Measurements from ENCODE around the gene UGT1A7. TPM values are rescaled to one million over a fixed set of nuclear protein-coding genes. Genes with fewer than 3 reads are reported as not detected.

The UGT1A7 gene
- total RNA-seq, 1 donor from 2014 or later: 4.9 TPM

- DNase-seq (ENCODE audit: extremely low spot score in 2 of 2): peak in 1 of 2 donors; percentile 79
- H3K4me3 ChIP-seq: no peak overlapping the region
- H3K27ac ChIP-seq: no peak overlapping the region
- intact Hi-C loops (cut with DNase I): no loop called here
- no peaks in the 10 kb centered on the region for H3K36me3 ChIP-seq
- TF ChIP-seq CTCF (IDR thresholded peaks at IDR 0.05) (no peak), POLR2AphosphoS5 (IDR thresholded peaks at IDR 0.05; ENCODE audit: insufficient read depth in 1 of 2, low read depth in 1 of 2) (no peak), POLR2A (IDR thresholded peaks at IDR 0.05) (no peak)
- no peaks in the 10 kb centered on the region for H3K27me3 ChIP-seq
- H3K4me1 ChIP-seq: no peaks in the 10 kb centered on the region
- no peaks in the 10 kb centered on the region for H3K9me3 ChIP-seq
Observed at GRCh38 chr2:233807215-233807865, 125.6 kb downstream of the UGT1A7 start.

- TF ChIP-seq POLR2AphosphoS5 (IDR thresholded peaks at IDR 0.05; ENCODE audit: insufficient read depth in 1 of 2, low read depth in 1 of 2) (no peak), POLR2A (IDR thresholded peaks at IDR 0.05) (no peak), CTCF (IDR thresholded peaks at IDR 0.05) (no peak)
- Histone ChIP-seq H3K4me1 (no peaks in the 10 kb centered on the region), H3K9me3 (no peaks in the 10 kb centered on the region), H3K27ac (no peak overlapping the region), H3K36me3 (no peaks in the 10 kb centered on the region), H3K27me3 (no peaks in the 10 kb centered on the region), H3K4me3 (no peak overlapping the region)
- intact Hi-C loops (cut with DNase I): no loop called here
- DNase-seq (ENCODE audit: extremely low spot score in 2 of 2): peak in 1 of 2 donors; percentile 58
Observed at GRCh38 chr2:233807966-233808935, 126.5 kb downstream of the UGT1A7 start.

- DNase-seq (ENCODE audit: extremely low spot score in 2 of 2): peak in 1 of 2 donors; percentile 54
- H3K9me3 ChIP-seq: no peaks in the 10 kb centered on the region
- no peak overlapping the region for H3K27ac ChIP-seq
- no peaks in the 10 kb centered on the region for H3K27me3 ChIP-seq
- H3K4me1 ChIP-seq: no peaks in the 10 kb centered on the region
- no peaks in the 10 kb centered on the region for H3K36me3 ChIP-seq
- TF ChIP-seq POLR2AphosphoS5 (IDR thresholded peaks at IDR 0.05; ENCODE audit: insufficient read depth in 1 of 2, low read depth in 1 of 2): no peak
- no peak overlapping the region for H3K4me3 ChIP-seq
- intact Hi-C loops (cut with DNase I): no loop called here
Observed at GRCh38 chr2:233810385-233810784, 128.7 kb downstream of the UGT1A7 start.

GRCh38 chr2:233811087-233811486 lies 129.4 kb downstream of the UGT1A7 start:
- intact Hi-C loops (cut with DNase I): no loop called here
- Histone ChIP-seq H3K27me3 (no peaks in the 10 kb centered on the region), H3K36me3 (no peaks in the 10 kb centered on the region), H3K4me3 (no peak overlapping the region), H3K4me1 (no peaks in the 10 kb centered on the region), H3K27ac (no peak overlapping the region), H3K9me3 (no peaks in the 10 kb centered on the region)
- DNase-seq (ENCODE audit: extremely low spot score in 2 of 2): no peak
- TF ChIP-seq POLR2AphosphoS5 (IDR thresholded peaks at IDR 0.05; ENCODE audit: insufficient read depth in 1 of 2, low read depth in 1 of 2) (no peak), CTCF (IDR thresholded peaks at IDR 0.05) (no peak), POLR2A (IDR thresholded peaks at IDR 0.05) (no peak)

- Histone ChIP-seq H3K4me3 (no peak overlapping the region), H3K27ac (no peak overlapping the region), H3K9me3 (no peaks in the 10 kb centered on the region), H3K4me1 (no peaks in the 10 kb centered on the region), H3K36me3 (no peaks in the 10 kb centered on the region), H3K27me3 (no peaks in the 10 kb centered on the region)
- DNase-seq (ENCODE audit: extremely low spot score in 2 of 2): no peak
- TF ChIP-seq POLR2AphosphoS5 (IDR thresholded peaks at IDR 0.05; ENCODE audit: insufficient read depth in 1 of 2, low read depth in 1 of 2) (no peak), CTCF (IDR thresholded peaks at IDR 0.05) (no peak), POLR2A (IDR thresholded peaks at IDR 0.05) (no peak)
- intact Hi-C loops (cut with DNase I): no loop called here
Observed at GRCh38 chr2:233811732-233812131, 130.0 kb downstream of the UGT1A7 start.
